Smooth muscle cell of bladder (primary cell): Measurements from ENCODE around the gene ADD2. TPM values are rescaled to one million over a fixed set of nuclear protein-coding genes. Genes with fewer than 3 reads are reported as not detected.

Experiments used
- total RNA-seq: library from RNA; depleted of rRNA; stranded (reverse); fragments of >200 nt; gene quantifications from 2 replicates; pipeline ENCODE4 v1.2.3, GENCODE V29; 2014

The ADD2 gene, protein sequence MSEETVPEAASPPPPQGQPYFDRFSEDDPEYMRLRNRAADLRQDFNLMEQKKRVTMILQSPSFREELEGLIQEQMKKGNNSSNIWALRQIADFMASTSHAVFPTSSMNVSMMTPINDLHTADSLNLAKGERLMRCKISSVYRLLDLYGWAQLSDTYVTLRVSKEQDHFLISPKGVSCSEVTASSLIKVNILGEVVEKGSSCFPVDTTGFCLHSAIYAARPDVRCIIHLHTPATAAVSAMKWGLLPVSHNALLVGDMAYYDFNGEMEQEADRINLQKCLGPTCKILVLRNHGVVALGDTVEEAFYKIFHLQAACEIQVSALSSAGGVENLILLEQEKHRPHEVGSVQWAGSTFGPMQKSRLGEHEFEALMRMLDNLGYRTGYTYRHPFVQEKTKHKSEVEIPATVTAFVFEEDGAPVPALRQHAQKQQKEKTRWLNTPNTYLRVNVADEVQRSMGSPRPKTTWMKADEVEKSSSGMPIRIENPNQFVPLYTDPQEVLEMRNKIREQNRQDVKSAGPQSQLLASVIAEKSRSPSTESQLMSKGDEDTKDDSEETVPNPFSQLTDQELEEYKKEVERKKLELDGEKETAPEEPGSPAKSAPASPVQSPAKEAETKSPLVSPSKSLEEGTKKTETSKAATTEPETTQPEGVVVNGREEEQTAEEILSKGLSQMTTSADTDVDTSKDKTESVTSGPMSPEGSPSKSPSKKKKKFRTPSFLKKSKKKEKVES
- total RNA-seq, result 0.37 TPM in 1 of 2 replicates, not detected in the other

DNA sequence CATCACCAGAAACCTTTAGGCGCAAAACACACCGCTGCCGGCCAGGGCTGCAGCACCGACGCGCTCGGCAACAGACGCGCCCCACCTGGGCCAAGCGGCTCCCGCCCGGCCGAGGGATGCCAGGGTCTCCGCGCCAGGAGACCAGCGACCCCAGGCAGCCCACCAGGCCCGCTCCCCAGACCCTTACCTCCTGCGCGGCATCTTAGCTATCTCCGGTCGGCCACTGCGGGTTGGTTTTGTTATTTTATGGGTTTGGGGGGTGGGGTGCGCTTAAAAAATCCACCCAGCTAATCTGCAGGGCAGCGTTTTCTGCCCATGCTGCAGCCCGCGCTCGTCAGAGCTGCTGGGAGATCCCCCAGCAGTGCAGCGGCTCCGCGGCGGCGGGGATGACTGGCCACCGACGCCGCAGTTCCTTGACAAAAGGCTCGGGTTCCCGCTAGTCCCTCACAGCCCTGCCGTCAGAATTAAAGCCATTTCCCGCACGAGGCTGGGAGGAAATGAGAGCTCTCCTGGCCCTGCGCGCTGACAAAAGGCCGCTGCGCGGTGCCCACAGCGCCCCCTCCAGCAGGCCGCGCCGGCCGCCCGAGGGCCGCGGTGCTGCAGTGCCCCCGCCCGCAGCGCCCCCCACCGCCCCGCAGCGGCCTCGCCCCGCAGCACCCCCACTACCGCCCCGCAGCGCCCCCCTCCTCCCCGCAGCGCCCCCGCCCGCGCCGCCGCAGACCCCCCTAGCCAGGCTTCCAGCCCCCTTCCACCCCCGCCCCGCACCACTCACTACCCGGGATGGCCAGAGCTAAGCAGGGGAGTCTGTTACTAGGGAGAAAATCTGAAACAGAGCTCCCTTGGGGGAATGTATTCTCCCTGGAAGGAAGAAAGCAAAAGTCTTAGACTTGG, at the start of gene ADD2:
Gene ADD2 (minus strand): TSS at position 502 of the 891 bp plus-strand sequence. CDS start 61,792 bp downstream, outside the sequence.

DNA sequence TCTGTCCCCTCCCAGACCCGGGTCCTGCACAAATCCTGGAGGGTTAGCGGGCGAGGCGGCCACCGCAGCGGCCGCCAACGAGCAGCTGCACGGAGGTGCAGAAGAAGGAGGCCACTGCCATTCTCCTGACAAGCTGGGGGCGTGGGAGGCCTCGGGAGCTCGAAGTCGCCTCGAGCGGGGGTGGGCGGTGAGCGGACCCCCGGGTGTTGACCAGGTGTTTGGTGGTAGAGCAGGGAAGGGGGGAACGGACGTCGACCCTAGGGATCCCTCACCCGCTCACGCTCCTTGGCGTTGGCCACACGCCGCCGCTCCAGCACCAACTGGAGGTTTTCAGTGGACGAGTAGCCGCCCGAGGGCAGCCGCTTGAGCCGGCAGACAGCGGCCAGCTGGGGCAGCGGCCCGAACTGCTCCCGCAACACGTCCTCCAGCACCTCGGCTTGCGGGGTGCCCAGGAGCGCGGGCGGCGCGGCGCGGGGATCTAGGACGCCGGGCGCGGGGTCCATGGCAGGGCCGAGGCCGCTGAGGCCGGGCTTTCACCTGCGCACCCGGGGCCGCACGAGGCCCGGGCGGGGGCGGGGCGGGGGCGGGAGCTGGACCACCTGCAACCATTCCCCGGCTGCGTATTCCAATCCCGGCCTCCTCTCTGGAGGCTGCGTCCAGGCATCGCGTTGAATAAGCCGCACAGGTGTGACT, 22.3 kb upstream of the ADD2 start, which contains the start of gene FIGLA:
Gene FIGLA (minus strand): TSS at position 508 of the 693 bp plus-strand sequence. CDS start 5 bp downstream, at position 503.

Other genes starting within 250 kb of the ADD2 start
- under 0.01 and 0.28 TPM in 2 replicates for gene TGFA, start 214.4 kb downstream of the ADD2 start, total RNA-seq
- gene FIGLA, start 22.4 kb upstream of the ADD2 start, total RNA-seq, result not detected in 2 replicates
- not detected in 2 replicates for gene CLEC4F, start 52.4 kb upstream of the ADD2 start, total RNA-seq
- not detected in 2 replicates for gene CD207, start 67.6 kb upstream of the ADD2 start, total RNA-seq
- 0.55 and 0.85 TPM in 2 replicates for gene VAX2, start 132.4 kb upstream of the ADD2 start, total RNA-seq
- 0.18 and 0.71 TPM in 2 replicates for gene ATP6V1B1, start 167.7 kb upstream of the ADD2 start, total RNA-seq
- gene ANKRD53, start 210.4 kb upstream of the ADD2 start, total RNA-seq, result 0.14 and 0.37 TPM in 2 replicates
- 20.2 and 24.3 TPM in 2 replicates for gene TEX261, start 226.7 kb upstream of the ADD2 start, total RNA-seq